ENCODE data around the gene ARL15. TPM values are rescaled to one million over a fixed set of nuclear protein-coding genes. Genes with fewer than 3 reads are reported as not detected.

Gene ARL15
- total RNA-seq, 2 donors from 2014 or later = 11.4 to 22.8 TPM

GRCh38 chr5:54344653-54345052, 34.3 kb upstream of the ARL15 start:
- H3K4me3 ChIP-seq = no peak overlapping the region
- H3K27ac ChIP-seq = no peak overlapping the region
- TF ChIP-seq CTCF (IDR thresholded peaks at IDR 0.05) = no peak
- peaks cover 0 to 5% of the 10 kb centered on the region in 2 donors for H3K9me3 ChIP-seq
- no peak for DNase-seq (ENCODE audit: low spot score)
- H3K4me1 ChIP-seq = peaks cover 0 to 10% of the 10 kb centered on the region in 2 donors
- no peaks in the 10 kb centered on the region for H3K36me3 ChIP-seq
- H3K27me3 ChIP-seq = no peaks in the 10 kb centered on the region

DNA sequence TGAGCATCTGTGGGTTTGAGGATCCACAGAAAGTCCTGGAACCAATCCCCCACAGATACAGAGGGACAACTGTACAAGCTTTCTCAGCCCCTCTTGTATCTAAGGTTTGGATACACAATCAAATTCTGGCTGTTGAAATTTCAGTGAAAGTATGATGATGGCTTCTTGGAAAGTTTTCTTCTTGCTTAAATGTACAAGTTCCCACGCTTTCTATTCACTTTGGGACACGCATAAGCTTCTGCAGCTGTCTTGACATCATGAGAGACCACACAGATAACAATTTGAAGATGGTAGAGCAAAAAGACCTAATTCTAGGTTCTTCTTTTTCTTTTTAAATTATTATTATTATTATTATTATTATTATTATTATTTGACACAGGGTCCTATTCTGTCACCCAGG, 31.6 kb upstream of the ARL15 start:
- peaks cover 0 to 10% of the 10 kb centered on the region in 2 donors for H3K4me1 ChIP-seq
- no peak for TF ChIP-seq CTCF (IDR thresholded peaks at IDR 0.05)
- H3K9me3 ChIP-seq = peaks cover 0 to 13% of the 10 kb centered on the region in 2 donors
- DNase-seq (ENCODE audit: low spot score) = no peak
- no peaks in the 10 kb centered on the region for H3K27me3 ChIP-seq
- H3K27ac ChIP-seq = no peak overlapping the region
- H3K36me3 ChIP-seq = no peaks in the 10 kb centered on the region
- H3K4me3 ChIP-seq = no peak overlapping the region

DNA sequence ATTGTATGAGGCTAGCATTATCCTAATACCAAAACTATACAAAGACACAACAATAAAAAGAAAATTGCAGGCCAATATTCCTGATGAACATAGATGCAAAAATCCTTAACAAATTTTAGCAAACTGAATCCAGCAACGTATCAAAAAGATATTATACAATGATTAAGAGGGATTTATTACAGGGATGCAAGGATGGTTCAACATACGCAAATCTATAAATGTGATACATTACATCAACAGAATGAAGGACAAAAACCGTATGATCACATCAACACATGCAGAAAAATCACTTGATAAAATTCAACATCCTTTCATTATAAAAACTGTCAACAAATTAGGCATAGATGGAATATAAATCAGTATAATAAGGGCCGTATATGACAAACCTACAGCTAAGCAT, 27.1 kb upstream of the ARL15 start:
- peaks cover 0 to 26% of the 10 kb centered on the region in 2 donors for H3K9me3 ChIP-seq
- no peak for DNase-seq (ENCODE audit: low spot score)
- no peak for TF ChIP-seq CTCF (IDR thresholded peaks at IDR 0.05)
- no peaks in the 10 kb centered on the region for H3K36me3 ChIP-seq
- no peak overlapping the region for H3K4me3 ChIP-seq
- no peaks in the 10 kb centered on the region for H3K27me3 ChIP-seq
- no peak overlapping the region for H3K27ac ChIP-seq
- no peaks in the 10 kb centered on the region for H3K4me1 ChIP-seq

- Histone ChIP-seq H3K36me3 (no peaks in the 10 kb centered on the region), H3K9me3 (peaks cover 0 to 20% of the 10 kb centered on the region in 2 donors), H3K27ac (no peak overlapping the region), H3K27me3 (no peaks in the 10 kb centered on the region), H3K4me1 (no peaks in the 10 kb centered on the region), H3K4me3 (no peak overlapping the region)
- TF ChIP-seq CTCF (IDR thresholded peaks at IDR 0.05) = no peak
- DNase-seq (ENCODE audit: low spot score) = no peak
Observed at GRCh38 chr5:54332720-54333119, 22.3 kb upstream of the ARL15 start.

- Histone ChIP-seq H3K4me1 (no peaks in the 10 kb centered on the region), H3K4me3 (no peak overlapping the region), H3K27ac (no peak overlapping the region), H3K9me3 (peaks cover 0 to 7% of the 10 kb centered on the region in 2 donors), H3K36me3 (no peaks in the 10 kb centered on the region), H3K27me3 (no peaks in the 10 kb centered on the region)
- no peak for TF ChIP-seq CTCF (IDR thresholded peaks at IDR 0.05)
- no peak for DNase-seq (ENCODE audit: low spot score)
Observed at GRCh38 chr5:54329731-54330709, 19.6 kb upstream of the ARL15 start.
